Measurements from ENCODE around the gene IL21R.
"Not testable (repeated sequence)": the region's sequence is repeated elsewhere in the genome, so short reads cannot be mapped to it uniquely, and the experiment has no call there.

The IL21R gene

GRCh38 chr16:27374804-27375425 is 27.1 kb upstream of the IL21R start:
- DNase-seq = peak in 35 of 56 donors; percentile 3 to 63 (median 19)

GRCh38 chr16:27377666-27378485 is 24.1 kb upstream of the IL21R start:
- no peak for DNase-seq

GRCh38 chr16:27378871-27379481 is 23.0 kb upstream of the IL21R start:
- DNase-seq = no peak

- DNase-seq = no peak
Measured at GRCh38 chr16:27379919-27380318, 22.1 kb upstream of the IL21R start.

- DNase-seq = no peak
Measured at GRCh38 chr16:27381236-27381635, 20.7 kb upstream of the IL21R start.

- no peak for DNase-seq
Measured at GRCh38 chr16:27381974-27382855, 19.8 kb upstream of the IL21R start.

GRCh38 chr16:27383556-27384243 is 18.3 kb upstream of the IL21R start:
- DNase-seq = peak in 2 of 56 donors; percentile 6 to 30

- no peak for DNase-seq
Measured at GRCh38 chr16:27384425-27384824, 17.5 kb upstream of the IL21R start.

- DNase-seq = no peak
Measured at GRCh38 chr16:27385398-27385797, 16.6 kb upstream of the IL21R start.

- DNase-seq = no peak
Measured at GRCh38 chr16:27386674-27387073, 15.3 kb upstream of the IL21R start.

- no peak for DNase-seq
Measured at GRCh38 chr16:27387724-27388123, 14.2 kb upstream of the IL21R start.

- DNase-seq = no peak
Measured at GRCh38 chr16:27389272-27389961, 12.6 kb upstream of the IL21R start.

- DNase-seq = no peak
Measured at GRCh38 chr16:27390151-27390550, 11.8 kb upstream of the IL21R start.

- no peak for DNase-seq
Measured at GRCh38 chr16:27392671-27393070, 9.3 kb upstream of the IL21R start.

GRCh38 chr16:27394516-27394915 is 7.5 kb upstream of the IL21R start:
- DNase-seq = no peak

GRCh38 chr16:27398341-27398893 is 3.6 kb upstream of the IL21R start:
- not testable (repeated sequence) for DNase-seq

GRCh38 chr16:27398894-27399853 is 2.8 kb upstream of the IL21R start:
- DNase-seq = no peak

GRCh38 chr16:27399969-27400368 is 2.0 kb upstream of the IL21R start:
- DNase-seq = no peak

Measured in nucleus accumbens (tissue), 56 donors.